Glomerular visceral epithelial cell (primary cell): ENCODE results near the gene GALR3.
A peak's percentile ranks its signal among the peaks of the same experiment; 100 is the strongest.

Experiments
- DNase-seq: peaks from one replicate; pipeline ENCODE4 v3.0.0-alpha.2; 2016; ENCODE audit errors: extremely low spot score

Gene GALR3

GRCh38 chr22:37822079-37822833 lies 926 bp upstream of the GALR3 start:
- DNase-seq = no peak

- DNase-seq = no peak
Measured at GRCh38 chr22:37824674-37825641, 1.8 kb downstream of the GALR3 start.

GRCh38 chr22:37827056-37827455 lies 3.9 kb downstream of the GALR3 start:
- DNase-seq = no peak

GRCh38 chr22:37830093-37830842 lies 7.1 kb downstream of the GALR3 start:
- no peak for DNase-seq

- no peak for DNase-seq
Measured at GRCh38 chr22:37831472-37831871, 8.3 kb downstream of the GALR3 start.

GRCh38 chr22:37832022-37832857 lies 9.1 kb downstream of the GALR3 start:
- DNase-seq = no peak

- DNase-seq = no peak
Measured at GRCh38 chr22:37842015-37842793, 19.0 kb downstream of the GALR3 start.

- no peak for DNase-seq
Measured at GRCh38 chr22:37843741-37844089, 20.5 kb downstream of the GALR3 start.

- no peak for DNase-seq
Measured at GRCh38 chr22:37844904-37845329, 21.7 kb downstream of the GALR3 start.

- no peak for DNase-seq
Measured at GRCh38 chr22:37846433-37846832, 23.3 kb downstream of the GALR3 start.

- peak; percentile 22 for DNase-seq
Measured at GRCh38 chr22:37848587-37849088, 25.5 kb downstream of the GALR3 start.

- peak; percentile 84 for DNase-seq
Measured at GRCh38 chr22:37849089-37849751, 26.0 kb downstream of the GALR3 start, which contains the start of gene EIF3L. Gene EIF3L, plus strand, starts transcription at chr22:37849419. Its CDS starts 31 bp downstream, at chr22:37849450.

GRCh38 chr22:37850801-37851200 lies 27.6 kb downstream of the GALR3 start:
- no peak for DNase-seq

GRCh38 chr22:37852418-37852817 lies 29.2 kb downstream of the GALR3 start:
- DNase-seq = no peak

- no peak for DNase-seq
Measured at GRCh38 chr22:37854946-37855345, 31.8 kb downstream of the GALR3 start.

- DNase-seq = no peak
Measured at GRCh38 chr22:37855462-37855861, 32.3 kb downstream of the GALR3 start.

GRCh38 chr22:37860796-37861421 lies 37.7 kb downstream of the GALR3 start:
- no peak for DNase-seq

GRCh38 chr22:37862570-37863325 lies 39.6 kb downstream of the GALR3 start:
- no peak for DNase-seq
